GM21576 (cell line): ENCODE results near the gene SLC35F3.

Source experiments
- ATAC-seq: cut with Tn5 transposase; IDR thresholded peaks from one replicate; pipeline ENCODE4 v1.9.1; 2021; ENCODE audit warnings: mild to moderate bottlenecking, moderate library complexity; ENCODE audit not compliant: unreplicated experiment

Gene SLC35F3

DNA sequence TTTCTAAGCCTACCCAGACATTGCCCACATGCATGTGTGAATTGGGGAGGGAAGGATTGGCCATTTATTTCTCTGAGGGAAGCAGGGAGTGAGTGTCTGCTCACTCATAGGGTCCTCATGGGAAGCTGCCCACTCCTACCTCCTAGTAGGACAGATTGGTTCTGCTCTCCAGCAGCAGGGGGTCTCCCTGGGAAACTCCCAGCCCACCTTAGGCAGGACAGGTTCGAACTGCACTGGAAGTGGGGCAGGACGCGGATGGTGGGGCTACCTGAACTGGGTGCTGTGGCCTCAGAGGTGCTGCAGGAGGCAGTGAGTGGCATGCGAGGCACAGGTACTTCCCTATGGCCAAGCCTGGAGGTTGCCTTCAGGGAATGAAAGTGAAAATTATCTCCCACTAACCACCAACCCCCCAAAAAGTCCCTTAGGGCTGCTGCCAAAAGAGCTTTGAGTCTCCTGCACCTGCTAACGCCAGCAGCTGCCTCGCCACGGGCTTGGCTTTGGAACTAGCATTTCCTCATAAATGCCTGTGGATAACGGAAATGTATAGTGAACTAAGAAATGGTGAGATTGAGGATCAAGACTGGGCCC is 311.7 kb downstream of the SLC35F3 start:
- no peak for ATAC-seq

DNA sequence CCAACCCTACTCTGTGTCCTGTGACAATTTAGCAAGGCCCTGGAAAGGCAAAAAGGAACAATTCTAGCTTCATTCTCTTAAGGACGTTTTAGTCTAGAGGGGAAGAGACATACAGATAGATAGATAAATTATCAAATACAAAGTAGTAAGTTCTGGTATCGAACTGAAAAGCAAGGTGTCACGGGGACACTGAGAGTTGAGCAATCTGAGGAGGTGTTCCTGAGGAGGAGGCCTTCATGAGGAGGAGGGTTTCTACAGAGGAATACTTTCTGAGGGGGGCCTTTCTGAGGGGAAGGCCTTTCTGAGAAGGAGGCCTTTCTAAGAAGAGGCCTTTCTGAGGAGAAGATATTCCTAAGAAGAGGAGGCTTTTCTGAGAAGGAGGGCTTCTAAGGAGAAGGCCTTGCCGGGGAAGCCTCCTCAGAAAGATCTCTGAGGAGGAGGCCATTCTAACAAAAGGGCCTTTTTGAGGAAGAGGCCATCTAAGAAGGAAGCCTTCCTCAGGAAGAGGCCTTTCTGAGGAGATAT is 312.9 kb downstream of the SLC35F3 start:
- ATAC-seq: no peak

- ATAC-seq: no peak
Observed at GRCh38 chr1:234218078-234218477, 313.6 kb downstream of the SLC35F3 start.

- ATAC-seq: no peak
Observed at GRCh38 chr1:234219711-234220110, 315.2 kb downstream of the SLC35F3 start.

DNA sequence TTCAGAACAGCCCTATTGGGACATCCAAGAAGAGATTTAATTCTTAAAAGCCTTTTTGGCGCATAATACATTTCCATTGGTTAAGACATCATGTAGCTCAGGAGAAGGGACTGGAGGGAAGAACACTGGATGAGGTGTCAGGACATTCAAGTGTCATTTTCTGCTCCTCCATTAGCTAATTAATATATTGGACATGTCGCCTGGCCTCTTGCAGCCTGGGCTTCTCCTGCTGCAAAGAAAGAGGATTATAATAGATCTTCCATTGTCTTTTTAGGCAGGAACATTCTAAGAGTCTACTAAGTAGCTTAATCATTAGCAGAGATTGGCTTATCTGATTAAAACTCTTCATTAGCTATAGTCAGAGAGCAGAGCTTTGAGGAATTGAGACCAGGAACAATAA is 317.1 kb downstream of the SLC35F3 start:
- no peak for ATAC-seq

DNA sequence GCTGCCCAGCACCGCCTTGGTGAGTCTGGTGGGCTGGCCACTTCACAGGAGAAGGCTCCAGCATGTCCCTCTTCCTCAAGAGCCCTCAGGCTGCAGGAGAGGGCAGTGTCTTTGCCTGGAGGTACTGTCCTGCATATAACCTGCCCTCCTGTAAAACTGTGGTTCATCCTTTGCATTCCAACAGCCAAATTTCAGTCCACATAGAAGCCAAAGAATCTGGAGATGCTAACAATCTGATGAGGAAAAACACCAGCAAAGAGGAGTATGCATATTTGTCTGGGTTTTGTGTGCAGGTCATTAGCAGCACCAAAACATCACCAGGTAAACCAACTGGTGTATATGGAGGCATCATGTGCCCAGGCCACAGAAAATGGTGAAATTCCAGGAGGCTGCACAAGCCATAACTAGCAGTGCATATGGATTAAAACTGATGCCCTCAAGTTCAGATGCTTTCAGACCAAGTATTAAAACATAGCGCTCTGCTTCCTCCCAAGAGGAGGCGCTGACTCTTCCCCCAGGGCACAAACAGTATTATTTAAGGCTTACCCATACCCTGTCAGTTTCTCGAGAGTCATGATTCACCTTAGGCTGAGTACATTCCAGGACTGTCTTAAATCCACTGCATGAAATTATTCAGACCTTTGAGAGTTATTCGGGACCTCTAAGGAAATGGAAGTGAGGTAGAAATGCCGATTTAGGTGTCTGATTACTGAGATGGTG is 318.2 kb downstream of the SLC35F3 start:
- ATAC-seq: no peak

- no peak for ATAC-seq
Observed at GRCh38 chr1:234226113-234226818, 321.8 kb downstream of the SLC35F3 start.

GRCh38 chr1:234226819-234227165 is 322.3 kb downstream of the SLC35F3 start:
- no peak for ATAC-seq

- ATAC-seq: no peak
Observed at GRCh38 chr1:234229581-234230387, 325.3 kb downstream of the SLC35F3 start.

DNA sequence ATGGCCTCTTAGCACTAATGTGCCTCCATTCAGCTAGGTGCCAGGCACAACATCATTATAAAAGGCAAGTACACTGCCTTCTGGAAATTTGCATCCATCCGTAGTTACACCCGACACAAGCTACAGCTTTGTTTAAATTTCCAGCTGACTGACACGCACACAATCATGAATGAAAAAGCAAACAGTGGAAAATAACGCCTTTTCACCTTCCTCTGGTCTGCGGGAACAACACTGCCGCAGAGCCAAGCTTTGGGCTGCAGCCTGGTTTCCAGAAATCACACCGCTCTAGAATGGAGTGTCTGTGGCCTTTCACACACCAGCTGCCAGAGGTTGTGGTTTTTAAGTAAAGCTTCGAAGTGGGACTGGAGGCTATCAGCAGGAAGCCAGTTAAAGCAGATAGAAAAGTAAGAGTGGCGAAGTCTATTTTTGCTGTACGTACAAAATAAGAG is 326.0 kb downstream of the SLC35F3 start:
- ATAC-seq: peak; percentile 75

- no peak for ATAC-seq
Observed at GRCh38 chr1:234231061-234231892, 326.8 kb downstream of the SLC35F3 start.

GRCh38 chr1:234231893-234232276 is 327.4 kb downstream of the SLC35F3 start:
- no peak for ATAC-seq

DNA sequence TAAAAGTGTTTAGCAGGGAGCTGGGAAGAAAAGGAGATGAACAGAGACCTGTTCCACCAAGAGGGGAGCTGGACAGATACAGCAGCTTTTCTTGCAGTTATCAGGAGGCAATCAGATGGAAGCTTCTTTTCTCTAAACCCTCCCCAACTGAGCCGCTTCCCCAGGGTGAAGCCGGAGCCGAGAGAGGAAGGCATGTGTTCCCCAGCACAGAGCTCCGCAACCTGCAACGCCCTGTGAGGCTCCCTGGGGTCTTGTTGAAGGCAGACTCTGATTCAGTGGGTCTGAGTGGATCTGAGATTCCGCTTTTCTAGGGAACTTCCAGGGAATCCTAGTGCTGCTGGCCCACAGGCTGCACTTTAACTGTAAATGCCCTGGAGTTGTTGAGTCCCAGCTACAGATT is 329.7 kb downstream of the SLC35F3 start:
- no peak for ATAC-seq

GRCh38 chr1:234235434-234235881 is 331.0 kb downstream of the SLC35F3 start:
- no peak for ATAC-seq

DNA sequence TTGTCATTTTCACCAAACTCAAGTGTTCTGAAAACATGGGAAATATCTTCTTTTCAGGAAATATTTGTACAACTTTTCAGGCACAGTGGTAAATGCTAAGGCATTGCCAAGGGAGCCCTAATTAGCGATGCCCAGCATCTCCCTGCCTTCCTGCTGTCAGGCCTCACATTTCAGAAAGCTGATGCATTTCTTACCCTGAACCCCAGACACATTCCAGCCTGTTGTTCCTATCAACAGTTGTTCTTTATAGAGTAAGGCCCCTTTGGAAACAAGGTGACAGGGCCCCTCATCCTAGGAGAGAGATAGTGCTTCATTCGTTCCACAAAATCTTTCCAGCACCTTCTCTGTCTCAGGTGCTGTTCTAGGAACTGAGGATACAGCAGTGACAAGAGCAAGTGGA is 332.9 kb downstream of the SLC35F3 start:
- ATAC-seq: no peak

DNA sequence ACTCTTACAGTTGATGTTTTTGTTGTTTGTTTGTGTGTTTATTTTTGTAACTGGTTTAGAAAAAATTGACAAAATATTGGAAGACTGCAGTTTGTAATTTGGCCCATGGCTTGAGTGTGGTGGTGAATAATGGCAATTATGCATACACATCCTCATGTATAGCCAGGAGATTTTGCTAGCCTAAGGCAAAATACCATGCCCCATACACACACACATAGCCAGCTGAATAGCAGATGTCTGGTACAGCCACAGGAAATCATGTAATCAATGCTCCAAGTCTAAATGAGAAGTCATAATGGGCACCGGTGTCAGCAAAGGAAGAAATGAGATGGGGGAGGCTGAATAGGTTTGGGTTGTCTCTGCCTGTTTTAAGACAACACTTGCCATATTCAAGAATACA is 333.6 kb downstream of the SLC35F3 start:
- no peak for ATAC-seq

GRCh38 chr1:234239515-234239914 is 335.0 kb downstream of the SLC35F3 start:
- ATAC-seq: no peak

- no peak for ATAC-seq
Observed at GRCh38 chr1:234239936-234240335, 335.5 kb downstream of the SLC35F3 start.

DNA sequence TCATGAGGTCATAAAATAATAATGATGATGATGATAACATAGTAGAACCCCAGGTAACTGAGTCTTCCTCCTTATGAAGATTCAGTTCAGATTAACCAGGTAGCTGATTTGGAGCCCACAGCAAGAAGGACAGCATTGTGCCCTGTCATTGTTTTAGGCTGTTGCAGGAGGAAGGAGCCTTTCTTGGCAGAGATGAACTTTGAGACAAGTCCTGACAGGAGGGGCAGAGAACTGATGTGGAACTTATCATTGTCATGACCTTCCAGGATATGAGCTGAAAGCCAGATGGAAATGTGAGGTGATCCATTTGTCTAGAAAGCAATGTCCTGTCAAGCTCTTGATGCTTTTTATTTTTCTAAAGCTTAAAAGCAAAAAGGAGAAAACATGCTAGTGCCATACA is 336.2 kb downstream of the SLC35F3 start:
- ATAC-seq: no peak

DNA sequence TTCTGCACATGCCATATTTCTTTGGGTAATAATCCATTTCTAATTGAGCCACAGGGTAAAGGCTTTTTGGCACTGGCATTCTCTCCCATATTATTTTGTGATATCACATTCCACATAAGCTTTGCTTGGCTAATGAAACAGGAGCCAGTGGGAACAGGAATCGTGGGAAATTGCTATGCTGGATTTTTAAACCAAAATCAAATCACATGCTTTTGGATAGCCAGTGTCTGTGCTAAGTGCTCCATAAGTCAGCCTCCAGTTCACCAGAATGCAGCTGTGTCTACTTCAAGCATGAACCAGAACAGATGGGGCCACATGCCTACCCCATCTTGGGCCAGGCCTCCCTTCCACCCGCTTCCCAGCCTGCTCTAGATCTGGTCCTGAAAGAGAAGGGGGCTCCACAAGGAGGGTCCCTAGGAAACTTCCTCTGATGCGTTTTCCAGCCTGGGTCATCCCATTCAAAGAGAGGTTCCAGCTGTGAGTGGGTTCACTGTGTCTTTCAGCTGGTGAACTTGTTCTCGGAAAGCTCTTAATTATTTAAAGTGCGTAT is 337.5 kb downstream of the SLC35F3 start:
- ATAC-seq: no peak
